Erythroblast (primary cell): ENCODE results near the gene ITGAV.

ENCODE experiments used
- DNase-seq, 2 experiments: peaks; one replicate each; lab custom pipeline; 2025; lab: John Stamatoyannopoulos, UW
- GATA1 ChIP-seq: IDR thresholded peaks from 2 replicates; pipeline ENCODE4 v1.6.1; 2011; ENCODE audit warnings: low read depth, mild to moderate bottlenecking, control low read depth, low read length, moderate library complexity
- POLR2A ChIP-seq: IDR thresholded peaks from 2 replicates; pipeline ENCODE4 v1.6.1; 2011; ENCODE audit warnings: mild to moderate bottlenecking, low read length

Gene ITGAV

DNA sequence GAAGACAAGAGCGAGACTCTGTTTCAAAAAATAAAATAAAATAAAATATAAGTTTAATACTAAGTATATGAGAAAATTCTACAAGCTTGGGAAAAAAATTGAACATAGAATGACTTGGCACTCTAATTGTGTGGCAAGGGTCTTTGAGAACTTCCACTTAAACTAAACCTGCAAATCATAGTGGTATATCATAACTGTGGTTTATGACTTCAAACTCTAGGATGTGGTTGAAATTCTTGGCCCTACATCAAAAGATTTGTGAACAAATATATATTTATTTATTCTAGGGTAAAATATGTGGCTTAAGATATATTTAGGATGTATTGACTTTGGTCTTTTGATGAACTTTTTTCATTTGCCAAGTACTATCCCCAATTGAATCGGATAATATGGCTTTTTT, 100.9 kb downstream of the ITGAV start:
- no peak for DNase-seq
- TF ChIP-seq GATA1 = no peak
- TF ChIP-seq POLR2A = no peak

DNA sequence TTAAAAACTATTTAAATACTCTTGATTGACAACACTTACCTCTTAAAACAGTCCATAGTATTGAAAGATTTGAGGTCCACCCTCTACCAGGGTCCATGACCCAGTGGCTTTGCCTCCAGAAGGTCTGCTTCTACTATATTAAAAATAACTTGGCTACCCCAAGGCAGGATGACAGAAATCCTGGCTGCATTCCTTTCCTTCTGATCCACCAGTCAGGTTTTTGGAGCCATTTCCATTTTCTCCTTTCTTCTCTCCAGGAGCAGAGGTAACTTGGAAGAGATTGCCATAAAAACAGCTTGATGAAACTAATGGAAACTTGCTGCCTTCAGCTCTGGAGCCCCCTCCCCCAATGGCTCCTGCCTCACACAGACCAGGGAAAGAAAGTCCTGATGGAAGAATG, 101.4 kb downstream of the ITGAV start:
- TF ChIP-seq POLR2A (no peak), GATA1 (no peak)
- no peak for DNase-seq

DNA sequence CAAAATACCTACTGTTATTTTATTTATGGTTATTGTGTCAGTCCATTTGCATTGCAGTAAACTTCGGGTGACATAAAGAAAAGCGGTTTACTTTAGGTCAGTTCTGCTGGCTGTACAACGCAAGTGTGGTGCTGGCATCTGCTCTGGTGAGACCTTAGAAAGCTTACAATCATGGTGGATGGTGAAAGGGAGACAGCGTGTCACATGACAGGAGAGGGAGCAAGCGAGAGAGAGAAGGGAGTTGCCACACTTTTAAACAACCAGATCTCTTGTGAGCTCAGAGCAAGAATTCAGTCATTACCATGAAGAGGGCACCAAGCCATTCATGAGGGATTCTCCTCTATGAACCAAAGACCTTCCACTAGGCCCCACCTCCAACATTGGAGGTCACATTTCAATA, 102.0 kb downstream of the ITGAV start:
- no peak for DNase-seq
- TF ChIP-seq POLR2A (no peak), GATA1 (no peak)

DNA sequence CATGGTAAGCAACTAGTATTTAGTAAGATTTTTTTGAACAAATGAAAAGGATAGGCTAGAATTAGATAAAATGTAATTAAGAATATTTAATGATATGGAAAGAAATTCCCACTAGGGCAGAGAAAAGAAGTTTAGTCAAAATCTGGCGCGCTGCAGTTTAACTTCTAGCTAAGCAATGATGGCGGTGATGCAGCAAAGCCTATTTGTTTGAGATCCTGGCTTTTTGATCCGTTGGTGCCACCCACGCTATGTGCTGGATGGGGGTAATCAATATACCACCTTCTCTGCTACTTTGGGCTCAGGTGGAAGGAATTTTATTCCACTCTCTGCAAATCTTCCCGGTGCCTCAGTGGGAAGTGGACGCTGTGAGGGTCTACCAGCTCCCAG, 103.6 kb downstream of the ITGAV start:
- no peak for DNase-seq
- TF ChIP-seq GATA1 (no peak), POLR2A (no peak)

DNA sequence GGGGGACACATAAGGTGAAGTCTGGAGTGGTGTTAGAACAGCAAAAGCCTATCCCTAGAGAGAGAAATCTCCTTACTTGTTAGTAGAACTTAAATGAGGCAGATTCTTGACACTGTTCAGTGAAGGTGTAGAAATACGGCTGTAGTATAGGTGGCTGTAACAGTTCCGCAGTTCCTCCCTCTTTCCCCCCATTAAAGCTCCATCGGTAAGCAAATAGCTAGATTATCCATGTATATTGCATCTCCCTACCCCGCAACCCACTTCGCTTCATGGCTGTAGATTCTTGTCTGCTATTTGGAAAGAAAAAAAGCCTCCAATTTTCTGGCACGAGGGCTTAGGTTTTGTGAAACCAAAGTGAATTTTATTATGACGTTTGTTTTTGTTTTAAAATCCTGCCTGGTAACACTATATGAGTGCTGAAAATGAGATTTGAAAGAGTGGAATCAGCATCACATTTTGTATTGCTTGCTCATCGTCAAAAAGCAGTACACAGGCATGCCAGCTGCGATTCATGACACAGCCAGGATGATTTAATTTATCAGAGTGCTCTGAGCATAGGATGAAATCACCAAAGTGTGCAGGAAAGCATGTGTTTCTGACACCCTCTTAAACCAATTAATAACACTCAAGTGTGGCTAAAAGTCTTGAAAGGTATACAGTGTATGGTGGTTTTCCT, 105.4 kb downstream of the ITGAV start:
- no peak for TF ChIP-seq GATA1
- no peak for TF ChIP-seq POLR2A
- DNase-seq = peak in 1 of 2 experiments; percentile 2

DNA sequence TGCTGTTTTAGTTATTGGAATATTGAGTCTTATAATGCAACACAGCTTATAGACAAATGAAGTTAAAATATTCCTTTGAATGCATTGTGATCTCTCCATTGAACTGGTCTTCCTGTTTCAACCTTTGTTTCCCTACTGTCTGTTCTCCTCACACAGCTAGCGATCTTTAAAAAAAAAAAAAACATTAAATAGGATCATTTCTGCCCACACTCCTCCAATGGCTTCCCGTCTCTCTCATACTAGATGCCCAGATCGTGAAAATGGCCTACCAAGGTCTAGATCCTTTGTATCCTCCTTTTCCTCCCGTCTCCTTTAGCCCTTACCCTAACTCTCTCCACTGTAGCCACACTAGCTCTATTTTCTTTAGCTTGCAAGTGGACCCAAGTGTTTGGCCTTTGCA, 106.4 kb downstream of the ITGAV start:
- DNase-seq = no peak
- no peak for TF ChIP-seq POLR2A
- TF ChIP-seq GATA1 = no peak

DNA sequence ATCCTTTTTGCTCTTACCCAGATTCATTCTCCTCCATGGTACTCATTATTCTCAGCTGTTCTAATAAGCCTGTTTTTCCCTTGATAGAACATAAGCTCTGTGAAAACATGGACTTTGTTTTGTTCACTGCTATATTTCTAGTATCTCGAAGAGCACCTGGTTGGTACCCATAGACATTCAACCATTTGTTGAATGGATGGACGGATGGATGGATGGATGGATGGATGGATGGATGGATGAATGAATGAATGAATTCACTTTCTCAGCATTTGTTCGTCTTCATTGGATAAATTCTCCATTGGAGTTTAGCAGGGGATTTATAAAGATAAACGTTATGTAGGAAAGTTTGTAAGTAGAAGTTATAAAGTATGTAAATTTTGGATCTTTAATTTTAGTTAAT, 106.9 kb downstream of the ITGAV start:
- DNase-seq = no peak
- TF ChIP-seq GATA1 = no peak
- TF ChIP-seq POLR2A = no peak

DNA sequence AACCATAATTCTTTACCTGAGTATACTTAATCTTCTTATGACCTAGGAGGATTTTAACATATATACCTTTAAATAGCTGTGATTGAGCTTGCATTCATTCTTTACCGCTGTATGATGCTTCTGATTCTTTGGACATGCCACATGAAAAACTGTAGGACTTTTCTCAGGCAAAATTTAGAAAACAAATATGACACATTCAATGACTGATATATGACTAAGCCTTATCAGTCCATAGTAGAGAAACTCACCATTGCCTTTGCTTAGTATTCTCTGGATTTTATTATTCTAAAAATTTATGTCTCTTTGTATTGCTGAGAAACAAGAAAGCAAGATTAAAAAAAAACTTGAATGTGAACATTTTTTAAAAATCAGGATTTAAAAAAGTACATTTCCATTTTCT, 107.7 kb downstream of the ITGAV start:
- DNase-seq = no peak

DNA sequence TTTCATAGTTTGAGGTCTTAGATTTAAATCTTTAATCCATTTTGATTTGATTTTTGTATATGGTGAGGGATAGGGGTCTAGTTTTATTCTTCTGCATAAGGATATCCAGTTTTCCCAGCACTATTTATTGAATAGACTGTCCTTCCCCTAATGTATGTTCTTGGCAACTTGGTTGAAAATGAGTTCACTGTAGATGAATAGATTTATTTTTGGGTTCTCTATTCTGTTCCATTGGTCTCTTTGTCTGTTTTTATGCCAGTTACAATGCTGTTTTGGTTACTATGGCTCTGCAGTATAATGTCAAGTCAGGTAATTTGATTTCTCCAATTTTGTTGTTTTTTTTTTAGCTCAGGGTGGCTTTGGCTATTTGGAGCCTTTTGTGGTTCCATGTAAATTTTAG, 109.9 kb downstream of the ITGAV start:
- no peak for TF ChIP-seq POLR2A
- no peak for TF ChIP-seq GATA1
- DNase-seq = no peak

More for the DNA sequence above, 107.7 kb downstream of the ITGAV start:
- TF ChIP-seq GATA1 = no peak
- TF ChIP-seq POLR2A = no peak

DNA sequence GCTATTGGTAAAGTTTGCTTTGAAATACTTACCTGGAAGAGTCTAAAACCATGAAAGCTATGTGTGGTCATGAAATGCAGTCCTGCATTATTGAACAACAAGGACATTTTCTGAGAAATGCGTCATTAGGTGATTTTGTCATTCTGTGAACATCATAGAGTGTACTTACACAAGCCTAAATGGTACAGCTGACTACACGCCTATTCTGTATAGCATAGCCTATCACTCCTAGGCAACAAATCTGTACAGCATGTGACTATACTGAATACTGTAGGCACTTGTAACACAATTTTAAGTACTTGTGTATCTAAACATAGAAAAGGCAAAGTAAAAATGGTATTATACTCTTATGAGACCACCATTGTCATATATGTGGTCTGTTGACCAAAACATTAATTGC, 112.2 kb downstream of the ITGAV start:
- DNase-seq = no peak
- TF ChIP-seq POLR2A = no peak
- no peak for TF ChIP-seq GATA1

DNA sequence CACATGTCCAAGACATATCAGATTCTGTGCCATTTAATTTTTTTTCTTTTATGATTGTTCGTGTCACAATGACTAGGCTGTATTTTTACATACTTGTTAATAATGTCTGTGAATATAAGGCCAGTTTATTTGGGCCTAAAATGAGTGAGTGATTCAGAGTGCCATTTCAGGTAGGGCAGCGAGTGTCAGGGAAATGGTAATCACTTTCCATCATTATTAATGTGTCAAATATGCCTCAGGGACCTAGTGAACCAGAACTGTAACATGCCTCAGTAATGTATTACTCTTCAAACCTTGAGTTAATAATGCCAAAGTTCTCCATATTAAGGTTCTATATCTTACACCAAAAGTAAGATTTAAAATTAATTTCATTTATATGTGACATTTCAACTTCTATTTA, 112.6 kb downstream of the ITGAV start:
- TF ChIP-seq POLR2A (no peak), GATA1 (no peak)
- no peak for DNase-seq

DNA sequence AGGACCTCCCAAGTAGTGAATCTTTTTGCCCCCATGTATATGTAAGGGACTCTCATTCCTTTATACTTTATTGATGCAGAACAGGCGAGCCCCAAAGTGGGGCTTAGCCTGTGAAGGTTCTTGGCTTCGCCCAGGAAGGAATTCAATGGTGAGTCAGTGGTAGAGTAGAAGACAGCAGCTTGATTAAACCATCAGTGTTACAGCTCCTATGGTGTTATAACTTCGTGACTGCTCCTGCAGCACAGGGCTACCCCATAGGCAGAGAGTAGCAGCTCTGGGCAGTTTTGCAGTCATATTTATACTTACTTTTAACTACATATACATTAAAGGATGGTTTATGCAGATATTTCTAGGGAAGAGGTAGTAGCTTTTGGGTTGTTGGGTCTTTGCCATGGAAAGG, 115.0 kb downstream of the ITGAV start:
- TF ChIP-seq POLR2A (no peak), GATA1 (no peak)
- DNase-seq = no peak

DNA sequence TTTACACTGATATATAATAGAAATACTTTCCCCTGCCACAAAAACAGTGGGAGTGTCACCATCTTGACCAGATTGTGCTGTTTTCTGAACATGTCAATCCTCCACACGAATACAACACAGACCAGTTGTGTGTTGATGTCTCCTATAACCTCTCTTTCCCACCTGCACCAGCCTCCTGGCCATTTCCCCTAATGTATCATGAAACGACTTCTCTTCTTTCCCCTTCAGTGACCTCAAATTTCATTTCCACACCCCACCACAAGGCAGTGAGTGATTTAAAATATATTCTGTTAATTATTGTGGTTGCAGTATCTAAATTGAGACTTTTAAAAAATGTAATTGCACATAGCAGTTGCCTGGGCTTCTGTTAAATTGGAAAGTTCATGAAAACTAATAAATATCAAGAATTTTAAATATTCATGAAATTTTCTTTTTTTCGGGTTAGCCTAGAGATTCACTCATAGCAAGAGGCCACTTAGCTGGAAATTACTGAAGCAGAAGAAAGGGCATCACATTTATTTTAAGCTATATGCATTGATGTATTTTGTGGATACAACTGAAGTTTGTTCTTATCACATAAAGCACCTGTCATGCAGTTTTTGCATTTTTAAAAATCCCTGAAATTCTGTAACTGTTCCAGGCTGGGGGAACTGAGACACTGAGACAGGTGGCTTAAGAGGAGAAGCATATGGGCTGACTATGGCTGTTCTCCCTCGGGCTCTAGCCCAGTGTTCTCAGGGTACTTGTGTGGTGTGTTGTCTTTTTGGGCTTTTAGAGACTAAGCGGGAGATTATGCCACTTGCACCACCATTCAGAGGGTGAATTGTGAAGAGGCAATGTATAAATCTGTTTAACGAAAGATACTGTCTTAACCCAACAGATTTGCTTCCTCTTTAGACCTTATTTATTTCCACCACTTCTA, 119.9 kb downstream of the ITGAV start:
- no peak for DNase-seq
- TF ChIP-seq GATA1 (no peak), POLR2A (no peak)

DNA sequence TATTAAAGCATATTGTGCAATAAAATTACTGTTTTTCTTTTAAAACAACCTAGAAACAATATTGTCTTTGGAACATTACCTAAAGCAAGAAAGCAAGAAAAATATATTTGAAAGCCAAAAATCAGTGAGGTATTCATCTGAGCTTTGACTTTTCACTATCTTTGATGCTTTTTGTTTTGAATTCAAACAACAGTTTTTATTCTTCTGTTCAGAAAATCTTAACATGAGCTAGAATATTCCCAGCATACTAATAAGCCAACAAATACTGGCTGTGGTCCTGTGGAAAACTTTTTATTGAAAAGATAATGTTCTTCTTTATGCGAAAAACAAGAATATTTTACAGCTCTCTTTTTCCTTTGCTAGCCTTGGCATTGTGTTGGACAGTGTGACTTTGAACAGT, 123.8 kb downstream of the ITGAV start:
- DNase-seq = no peak
- no peak for TF ChIP-seq GATA1
- TF ChIP-seq POLR2A = no peak
